GM12892 (cell line): ENCODE data around the gene TPD52L1.

Experiments used
- POLR2AphosphoS5 ChIP-seq: IDR thresholded peaks from 2 replicates; pipeline ENCODE4 v1.6.1; 2011; ENCODE audit warnings: low read depth, low read length, control low read depth
- TAF1 ChIP-seq: IDR thresholded peaks from 2 replicates; pipeline ENCODE4 v1.6.1; 2011; ENCODE audit warnings: low read depth, mild to moderate bottlenecking, control low read depth, low read length, borderline replicate concordance

GRCh38 chr6:125207956-125208355 lies 54.4 kb downstream of the TPD52L1 start:
- TF ChIP-seq POLR2AphosphoS5 (no peak), TAF1 (no peak)
